Bone marrow (tissue), 2 donors: ENCODE results near the gene NPIPB6.

Experiments used
- DNase-seq, 2 donors: peaks; one replicate each; lab custom pipeline; 2025; lab: John Stamatoyannopoulos, UW

Gene NPIPB6

GRCh38 chr16:28297784-28298510, 65.4 kb downstream of the NPIPB6 start:
- DNase-seq: no peak

GRCh38 chr16:28297308-28297707, 66.0 kb downstream of the NPIPB6 start:
- no peak for DNase-seq

- no peak for DNase-seq
Observed at GRCh38 chr16:28295276-28295675, 68.0 kb downstream of the NPIPB6 start.

- DNase-seq: no peak
Observed at GRCh38 chr16:28294201-28294600, 69.1 kb downstream of the NPIPB6 start.

- no peak for DNase-seq
Observed at GRCh38 chr16:28293601-28293960, 69.7 kb downstream of the NPIPB6 start.

GRCh38 chr16:28292731-28293600, 70.3 kb downstream of the NPIPB6 start:
- DNase-seq: no peak
